ENCODE data around the gene LAMA4. TPM values are rescaled to one million over a fixed set of nuclear protein-coding genes. Genes with fewer than 3 reads are reported as not detected.

Gene LAMA4
- total RNA-seq, 1 donor from 2014 or later: 209 TPM

- DNase-seq (ENCODE audit: extremely low spot score, unreplicated experiment): no peak
- H3K4me3 Mint-ChIP-seq (ENCODE audit: unreplicated experiment): peak overlapping the region; percentile 20
- no peaks in the 10 kb centered on the region for H3K9me3 Mint-ChIP-seq (ENCODE audit: unreplicated experiment)
- TF ChIP-seq, protein P1, sequence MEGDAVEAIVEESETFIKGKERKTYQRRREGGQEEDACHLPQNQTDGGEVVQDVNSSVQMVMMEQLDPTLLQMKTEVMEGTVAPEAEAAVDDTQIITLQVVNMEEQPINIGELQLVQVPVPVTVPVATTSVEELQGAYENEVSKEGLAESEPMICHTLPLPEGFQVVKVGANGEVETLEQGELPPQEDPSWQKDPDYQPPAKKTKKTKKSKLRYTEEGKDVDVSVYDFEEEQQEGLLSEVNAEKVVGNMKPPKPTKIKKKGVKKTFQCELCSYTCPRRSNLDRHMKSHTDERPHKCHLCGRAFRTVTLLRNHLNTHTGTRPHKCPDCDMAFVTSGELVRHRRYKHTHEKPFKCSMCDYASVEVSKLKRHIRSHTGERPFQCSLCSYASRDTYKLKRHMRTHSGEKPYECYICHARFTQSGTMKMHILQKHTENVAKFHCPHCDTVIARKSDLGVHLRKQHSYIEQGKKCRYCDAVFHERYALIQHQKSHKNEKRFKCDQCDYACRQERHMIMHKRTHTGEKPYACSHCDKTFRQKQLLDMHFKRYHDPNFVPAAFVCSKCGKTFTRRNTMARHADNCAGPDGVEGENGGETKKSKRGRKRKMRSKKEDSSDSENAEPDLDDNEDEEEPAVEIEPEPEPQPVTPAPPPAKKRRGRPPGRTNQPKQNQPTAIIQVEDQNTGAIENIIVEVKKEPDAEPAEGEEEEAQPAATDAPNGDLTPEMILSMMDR (IDR thresholded peaks at IDR 0.05): no peak
- peak overlapping the region; percentile 96 for H3K27ac Mint-ChIP-seq (ENCODE audit: unreplicated experiment)
- H3K27me3 Mint-ChIP-seq (ENCODE audit: unreplicated experiment): no peaks in the 10 kb centered on the region
- H3K36me3 Mint-ChIP-seq (ENCODE audit: unreplicated experiment): peaks cover 3% of the 10 kb centered on the region
- peaks cover 53% of the 10 kb centered on the region for H3K4me1 Mint-ChIP-seq (ENCODE audit: unreplicated experiment)
These were observed 43.8 kb upstream of the LAMA4 start for GRCh38 chr6:112298021-112298745.

DNA sequence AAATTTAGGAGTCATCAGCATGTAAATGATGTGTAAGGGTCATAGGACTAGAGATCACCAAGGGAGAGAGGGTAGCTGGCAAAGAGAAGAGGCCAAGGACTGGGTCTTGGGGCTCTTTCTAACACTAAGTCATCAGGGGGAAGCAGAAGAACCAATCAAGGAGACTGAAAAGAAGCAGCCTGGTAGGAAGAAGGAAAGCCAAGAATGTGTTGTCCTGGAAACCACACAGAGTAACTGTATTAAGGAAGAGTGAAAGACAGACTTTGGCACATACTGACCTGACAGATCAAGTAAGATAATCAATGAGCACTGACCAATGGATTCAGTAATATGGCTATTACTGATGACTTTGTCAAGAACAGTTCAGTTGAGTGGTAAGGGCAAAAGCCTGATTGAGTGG lies 42.3 kb upstream of the LAMA4 start:
- Mint-ChIP-seq H3K9me3 (ENCODE audit: unreplicated experiment) (no peaks in the 10 kb centered on the region), H3K4me3 (ENCODE audit: unreplicated experiment) (no peak overlapping the region), H3K4me1 (ENCODE audit: unreplicated experiment) (peaks cover 59% of the 10 kb centered on the region), H3K27me3 (ENCODE audit: unreplicated experiment) (no peaks in the 10 kb centered on the region), H3K36me3 (ENCODE audit: unreplicated experiment) (peaks cover 3% of the 10 kb centered on the region), H3K27ac (ENCODE audit: unreplicated experiment) (peak overlapping the region; percentile 96)
- TF ChIP-seq, protein P1 (IDR thresholded peaks at IDR 0.05): no peak
- no peak for DNase-seq (ENCODE audit: extremely low spot score, unreplicated experiment)

DNA sequence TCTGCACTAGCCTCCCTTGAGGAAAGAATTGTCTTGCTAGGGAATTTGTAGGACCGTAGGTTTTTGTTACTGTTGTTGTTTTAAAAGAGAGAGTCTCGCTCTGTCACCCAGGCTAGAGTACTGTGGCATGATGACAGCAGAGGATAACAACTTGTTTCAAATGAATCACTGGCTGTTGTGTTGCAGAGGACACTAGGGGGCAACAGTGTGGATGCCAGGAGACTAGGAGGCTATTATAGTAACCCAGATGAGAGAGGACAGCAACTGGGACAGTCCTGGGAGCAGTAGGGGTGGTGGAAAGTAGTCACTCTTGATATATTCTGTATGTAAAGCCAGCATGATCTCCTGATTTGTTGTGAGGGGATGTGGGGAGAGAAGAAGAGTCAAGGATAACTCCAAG lies 41.8 kb upstream of the LAMA4 start:
- H3K4me3 Mint-ChIP-seq (ENCODE audit: unreplicated experiment): no peak overlapping the region
- H3K27me3 Mint-ChIP-seq (ENCODE audit: unreplicated experiment): no peaks in the 10 kb centered on the region
- H3K4me1 Mint-ChIP-seq (ENCODE audit: unreplicated experiment): peaks cover 60% of the 10 kb centered on the region
- no peak for DNase-seq (ENCODE audit: extremely low spot score, unreplicated experiment)
- no peaks in the 10 kb centered on the region for H3K9me3 Mint-ChIP-seq (ENCODE audit: unreplicated experiment)
- TF ChIP-seq, protein P1 (IDR thresholded peaks at IDR 0.05): peak; percentile 57
- H3K27ac Mint-ChIP-seq (ENCODE audit: unreplicated experiment): peak overlapping the region; percentile 96
- H3K36me3 Mint-ChIP-seq (ENCODE audit: unreplicated experiment): peaks cover 3% of the 10 kb centered on the region

- TF ChIP-seq, protein P1 (IDR thresholded peaks at IDR 0.05): no peak
- no peak overlapping the region for H3K4me3 Mint-ChIP-seq (ENCODE audit: unreplicated experiment)
- no peak overlapping the region for H3K27ac Mint-ChIP-seq (ENCODE audit: unreplicated experiment)
- peaks cover 3% of the 10 kb centered on the region for H3K36me3 Mint-ChIP-seq (ENCODE audit: unreplicated experiment)
- H3K4me1 Mint-ChIP-seq (ENCODE audit: unreplicated experiment): peaks cover 40% of the 10 kb centered on the region
- no peaks in the 10 kb centered on the region for H3K27me3 Mint-ChIP-seq (ENCODE audit: unreplicated experiment)
- H3K9me3 Mint-ChIP-seq (ENCODE audit: unreplicated experiment): no peaks in the 10 kb centered on the region
- DNase-seq (ENCODE audit: extremely low spot score, unreplicated experiment): no peak
These were observed 36.9 kb upstream of the LAMA4 start for GRCh38 chr6:112291161-112291762.

DNA sequence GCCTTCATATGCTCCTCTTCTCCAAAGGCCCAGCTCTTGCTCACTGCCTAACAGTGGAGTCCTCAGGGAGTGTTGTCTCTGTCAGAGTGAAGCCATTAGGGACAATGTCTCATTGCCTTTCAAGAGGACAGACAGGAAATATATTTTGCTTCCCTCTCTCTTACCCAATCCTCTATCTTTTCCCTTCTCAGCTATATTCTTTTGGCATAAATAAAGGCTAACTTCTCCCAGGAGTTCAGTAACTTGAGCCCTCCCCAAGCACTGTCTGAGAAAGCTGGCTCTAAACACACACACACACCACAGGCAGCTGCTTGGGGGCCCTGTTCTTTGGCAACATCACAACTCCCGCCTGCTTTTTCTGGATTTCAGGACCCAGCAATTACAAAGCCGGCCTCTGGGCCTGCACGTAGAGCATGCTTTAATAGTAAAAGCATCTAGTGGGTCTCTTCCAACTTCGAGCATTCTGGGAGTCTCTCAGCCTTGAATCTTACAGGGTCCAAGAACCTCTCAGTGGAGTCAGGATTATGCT lies 34.7 kb upstream of the LAMA4 start:
- DNase-seq (ENCODE audit: extremely low spot score, unreplicated experiment): no peak
- Mint-ChIP-seq H3K27me3 (ENCODE audit: unreplicated experiment) (no peaks in the 10 kb centered on the region), H3K36me3 (ENCODE audit: unreplicated experiment) (peaks cover under 1% of the 10 kb centered on the region), H3K9me3 (ENCODE audit: unreplicated experiment) (no peaks in the 10 kb centered on the region), H3K4me3 (ENCODE audit: unreplicated experiment) (no peak overlapping the region), H3K27ac (ENCODE audit: unreplicated experiment) (peak overlapping the region; percentile 88), H3K4me1 (ENCODE audit: unreplicated experiment) (peaks cover 32% of the 10 kb centered on the region)
- TF ChIP-seq, protein P1 (IDR thresholded peaks at IDR 0.05): no peak

Measured in osteocyte (in vitro differentiated cells).